ENCODE measurements around the gene ST3GAL5. TPM values are rescaled to one million over a fixed set of nuclear protein-coding genes. Genes with fewer than 3 reads are reported as not detected.

ST3GAL5 gene
- total RNA-seq, 4 donors from 2014 or later = 30.9 to 37.4 (median 32.9) TPM

- no peak for DNase-seq (ENCODE audit: low spot score in 2 of 2)
- Histone ChIP-seq H3K27me3 (no peaks in the 10 kb centered on the region), H3K9me3 (no peaks in the 10 kb centered on the region), H3K4me1 (peaks cover 0 to 21% (median 3%) of the 10 kb centered on the region in 4 donors), H3K36me3 (peaks cover 0 to 41% (median 0%) of the 10 kb centered on the region in 3 donors), H3K4me3 (no peak overlapping the region), H3K27ac (peak overlapping the region in 1 of 4 donors; percentile 25)
- WGBS, 2 donors = 83 to 84% methylated on average over 5 of the region's 5 CpGs
- no peak for TF ChIP-seq EP300 (IDR thresholded peaks at IDR 0.05)
- TF ChIP-seq POLR2A (IDR thresholded peaks at IDR 0.05) = no peak
- no peak for TF ChIP-seq CTCF (IDR thresholded peaks at IDR 0.05)
These were observed 26.4 kb downstream of the ST3GAL5 start for GRCh38 chr2:85862426-85862825.

- no peak overlapping the region for H3K4me3 ChIP-seq
- peaks cover 0 to 21% (median 3%) of the 10 kb centered on the region in 4 donors for H3K4me1 ChIP-seq
- H3K27ac ChIP-seq = peak overlapping the region in 1 of 4 donors; percentile 25
- peaks cover 0 to 46% (median 0%) of the 10 kb centered on the region in 3 donors for H3K36me3 ChIP-seq
- no peaks in the 10 kb centered on the region for H3K27me3 ChIP-seq
- 44 to 49% methylated on average over 5 of the region's 5 CpGs for WGBS, 2 donors
- H3K9me3 ChIP-seq = no peaks in the 10 kb centered on the region
- no peak for TF ChIP-seq EP300 (IDR thresholded peaks at IDR 0.05)
- no peak for DNase-seq (ENCODE audit: low spot score in 2 of 2)
These were observed 27.1 kb downstream of the ST3GAL5 start for GRCh38 chr2:85861650-85862049.

GRCh38 chr2:85861180-85861579 is 27.6 kb downstream of the ST3GAL5 start:
- WGBS, 2 donors = 19 to 24% methylated on average over 1 of the region's 1 CpG
- TF ChIP-seq EP300 (IDR thresholded peaks at IDR 0.05) (peak in 1 of 2 donors; percentile 17), POLR2A (IDR thresholded peaks at IDR 0.05) (no peak)
- Histone ChIP-seq H3K4me3 (no peak overlapping the region), H3K36me3 (peaks cover 0 to 51% (median 0%) of the 10 kb centered on the region in 3 donors), H3K27ac (peak overlapping the region in 1 of 4 donors; percentile 25), H3K9me3 (no peaks in the 10 kb centered on the region), H3K27me3 (no peaks in the 10 kb centered on the region), H3K4me1 (peaks cover 0 to 16% (median 3%) of the 10 kb centered on the region in 4 donors)
- DNase-seq (ENCODE audit: low spot score in 2 of 2) = no peak

- DNase-seq (ENCODE audit: low spot score in 2 of 2) = no peak
- TF ChIP-seq EP300 (IDR thresholded peaks at IDR 0.05) (no peak), POLR2A (IDR thresholded peaks at IDR 0.05) (no peak), CTCF (IDR thresholded peaks at IDR 0.05) (no peak)
- no peak overlapping the region for H3K27ac ChIP-seq
- no peaks in the 10 kb centered on the region for H3K27me3 ChIP-seq
- peaks cover 0 to 73% (median 0%) of the 10 kb centered on the region in 3 donors for H3K36me3 ChIP-seq
- H3K9me3 ChIP-seq = no peaks in the 10 kb centered on the region
- no peak overlapping the region for H3K4me3 ChIP-seq
- 64 to 65% methylated on average over 3 of the region's 3 CpGs for WGBS, 2 donors
- H3K4me1 ChIP-seq = peaks cover 0 to 20% (median 8%) of the 10 kb centered on the region in 4 donors
These were observed 29.9 kb downstream of the ST3GAL5 start for GRCh38 chr2:85858841-85859240.

- 88 to 92% methylated on average over 4 of the region's 4 CpGs for WGBS, 2 donors
- Histone ChIP-seq H3K4me3 (no peak overlapping the region), H3K4me1 (peaks cover 0 to 23% (median 8%) of the 10 kb centered on the region in 4 donors), H3K27ac (peak overlapping the region in 2 of 4 donors; percentile 76 to 79), H3K27me3 (no peaks in the 10 kb centered on the region), H3K36me3 (peaks cover 0 to 84% (median 0%) of the 10 kb centered on the region in 3 donors), H3K9me3 (no peaks in the 10 kb centered on the region)
- TF ChIP-seq CTCF (IDR thresholded peaks at IDR 0.05) = no peak
- no peak for TF ChIP-seq EP300 (IDR thresholded peaks at IDR 0.05)
- TF ChIP-seq POLR2A (IDR thresholded peaks at IDR 0.05) = no peak
- DNase-seq (ENCODE audit: low spot score in 2 of 2) = no peak
These were observed 33.9 kb downstream of the ST3GAL5 start for GRCh38 chr2:85854897-85855296.

- Histone ChIP-seq H3K36me3 (peaks cover 0 to 84% (median 0%) of the 10 kb centered on the region in 3 donors), H3K9me3 (no peaks in the 10 kb centered on the region), H3K27ac (peak overlapping the region in 3 of 4 donors; percentile 76 to 80 (median 79)), H3K27me3 (no peaks in the 10 kb centered on the region), H3K4me3 (no peak overlapping the region), H3K4me1 (peaks cover 0 to 23% (median 8%) of the 10 kb centered on the region in 4 donors)
- 87 to 88% methylated on average over 3 of the region's 3 CpGs for WGBS, 2 donors
- DNase-seq (ENCODE audit: low spot score in 2 of 2) = no peak
- TF ChIP-seq CTCF (IDR thresholded peaks at IDR 0.05) (no peak), EP300 (IDR thresholded peaks at IDR 0.05) (no peak)
These were observed 34.7 kb downstream of the ST3GAL5 start for GRCh38 chr2:85854166-85854509.
